GM18520 (cell line): ENCODE results near the gene EEFSEC.

Experiments
- ATAC-seq: cut with Tn5 transposase; IDR thresholded peaks from one replicate; pipeline ENCODE4 v1.9.1; 2021; ENCODE audit not compliant: unreplicated experiment

EEFSEC gene

DNA sequence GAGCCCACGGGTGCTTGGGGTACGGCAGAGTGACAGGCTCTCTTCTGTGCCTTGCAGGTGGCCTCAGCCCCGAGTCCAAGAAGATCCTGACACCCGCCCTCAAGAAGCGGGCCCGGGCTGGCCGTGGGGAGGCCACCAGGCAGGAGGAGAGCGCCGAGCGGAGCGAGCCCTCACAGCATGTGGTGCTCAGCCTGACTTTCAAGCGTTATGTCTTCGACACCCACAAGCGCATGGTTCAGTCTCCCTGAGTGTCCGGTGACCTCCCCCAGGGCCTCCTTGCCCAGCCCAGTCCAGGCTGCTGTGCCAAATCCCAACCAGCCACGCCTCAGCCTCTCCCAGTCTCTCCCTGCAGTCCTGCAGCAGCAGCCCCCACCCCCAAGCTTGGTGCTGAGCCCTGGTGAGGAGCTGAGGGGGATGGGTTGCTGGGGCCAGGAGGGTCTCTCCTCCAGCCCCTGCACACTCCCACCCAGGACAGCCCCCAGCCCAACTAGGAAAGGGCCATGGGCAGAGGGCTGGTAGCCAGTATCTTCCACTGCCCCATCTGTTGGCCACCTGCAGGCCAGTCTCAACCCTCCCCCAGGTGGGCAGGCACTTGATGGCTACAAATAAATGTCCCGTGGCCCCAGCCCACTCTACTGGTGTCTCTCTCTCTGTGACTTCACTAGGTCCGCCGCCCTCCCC lies 254.9 kb downstream of the EEFSEC start:
- ATAC-seq, result no peak

DNA sequence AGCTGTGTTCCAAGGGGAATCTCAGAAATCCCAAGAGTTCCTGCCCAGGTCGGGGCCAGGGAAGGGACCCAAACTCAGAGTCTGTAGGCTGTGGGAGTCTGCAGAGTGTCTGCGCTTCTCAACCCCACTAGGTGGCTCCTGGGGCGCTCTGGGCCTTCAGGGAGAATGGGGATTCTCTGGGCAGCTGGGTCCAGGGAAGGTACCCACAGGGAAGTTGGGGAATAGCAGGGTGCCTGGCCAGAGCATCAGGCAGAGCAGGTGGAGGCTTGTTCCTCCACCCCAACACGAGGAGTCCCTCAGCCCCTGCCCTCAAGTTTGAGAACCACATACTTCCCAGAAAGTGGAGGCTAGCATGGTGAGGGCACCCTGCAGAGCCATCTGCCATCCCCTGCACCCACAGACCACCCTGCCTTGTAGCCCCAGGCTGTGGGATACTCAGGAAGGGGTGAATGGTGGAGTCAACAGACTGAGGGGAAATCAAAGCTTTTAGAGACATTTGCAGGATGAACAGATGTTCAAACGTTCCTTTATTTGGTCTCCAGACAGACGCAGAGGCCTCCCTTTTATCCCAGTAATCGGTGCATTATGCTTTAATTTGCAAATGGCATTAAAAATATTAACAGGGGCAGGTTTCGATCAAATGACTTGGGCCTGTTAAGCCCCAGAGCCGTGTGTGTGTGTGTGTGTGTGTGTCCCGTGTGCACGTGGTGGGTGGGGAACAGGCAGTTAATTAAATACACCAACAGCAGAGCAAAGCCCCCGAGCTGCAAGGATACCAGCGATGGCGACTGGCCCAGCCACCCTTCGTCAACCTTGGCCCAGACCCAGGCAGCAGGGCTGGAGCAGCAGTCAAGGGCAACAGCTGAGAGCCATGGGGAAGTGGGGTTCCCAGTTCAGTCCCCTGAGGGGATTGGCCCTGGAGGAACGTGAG lies 255.7 kb downstream of the EEFSEC start:
- ATAC-seq, result no peak

DNA sequence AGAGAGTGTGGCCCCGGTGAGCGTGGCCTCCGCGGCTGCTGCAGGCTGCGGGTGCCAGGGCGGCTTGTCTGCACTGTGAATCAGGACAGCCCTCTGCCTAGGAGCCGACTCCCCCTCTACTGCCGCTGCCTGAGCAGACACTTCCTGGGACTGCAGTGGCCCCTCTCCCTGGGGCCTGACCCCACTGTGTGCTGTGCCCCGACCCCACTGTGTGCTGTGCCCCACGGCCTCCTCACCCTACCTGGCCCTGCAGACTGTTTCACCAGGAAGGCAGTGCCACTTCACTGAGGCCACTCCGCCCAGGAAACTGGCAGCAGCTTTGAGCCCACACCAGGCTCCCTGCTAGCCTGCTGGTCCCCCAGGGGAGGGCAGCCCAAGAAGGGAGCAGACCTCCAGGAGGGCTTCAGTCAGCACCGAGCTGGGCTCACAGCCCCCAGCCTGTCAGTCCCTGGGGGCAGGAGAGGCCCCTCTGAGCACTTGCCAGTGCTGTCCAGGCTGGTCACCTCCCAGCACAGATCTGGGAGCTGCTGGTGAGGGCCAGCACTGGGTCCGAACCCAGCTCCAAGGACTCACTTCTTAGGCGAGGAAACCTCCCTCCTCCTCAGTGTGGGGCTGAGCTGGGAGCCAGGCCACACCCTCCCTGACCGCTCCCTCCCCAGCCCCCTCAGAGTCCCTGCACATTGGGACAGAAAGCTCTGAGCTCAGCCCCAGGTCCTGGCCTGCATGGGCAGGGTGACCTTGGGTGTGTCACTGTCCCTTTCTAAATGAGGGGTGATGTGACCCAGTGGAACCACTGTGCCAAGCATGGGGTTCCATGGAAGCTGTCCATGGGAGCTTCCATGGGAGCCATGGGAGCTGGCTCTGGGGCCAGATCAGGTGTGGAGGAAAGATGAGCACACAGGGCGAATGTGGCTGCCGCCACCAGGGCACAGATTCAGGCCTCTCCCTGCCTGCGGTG lies 256.6 kb downstream of the EEFSEC start:
- ATAC-seq, result no peak

DNA sequence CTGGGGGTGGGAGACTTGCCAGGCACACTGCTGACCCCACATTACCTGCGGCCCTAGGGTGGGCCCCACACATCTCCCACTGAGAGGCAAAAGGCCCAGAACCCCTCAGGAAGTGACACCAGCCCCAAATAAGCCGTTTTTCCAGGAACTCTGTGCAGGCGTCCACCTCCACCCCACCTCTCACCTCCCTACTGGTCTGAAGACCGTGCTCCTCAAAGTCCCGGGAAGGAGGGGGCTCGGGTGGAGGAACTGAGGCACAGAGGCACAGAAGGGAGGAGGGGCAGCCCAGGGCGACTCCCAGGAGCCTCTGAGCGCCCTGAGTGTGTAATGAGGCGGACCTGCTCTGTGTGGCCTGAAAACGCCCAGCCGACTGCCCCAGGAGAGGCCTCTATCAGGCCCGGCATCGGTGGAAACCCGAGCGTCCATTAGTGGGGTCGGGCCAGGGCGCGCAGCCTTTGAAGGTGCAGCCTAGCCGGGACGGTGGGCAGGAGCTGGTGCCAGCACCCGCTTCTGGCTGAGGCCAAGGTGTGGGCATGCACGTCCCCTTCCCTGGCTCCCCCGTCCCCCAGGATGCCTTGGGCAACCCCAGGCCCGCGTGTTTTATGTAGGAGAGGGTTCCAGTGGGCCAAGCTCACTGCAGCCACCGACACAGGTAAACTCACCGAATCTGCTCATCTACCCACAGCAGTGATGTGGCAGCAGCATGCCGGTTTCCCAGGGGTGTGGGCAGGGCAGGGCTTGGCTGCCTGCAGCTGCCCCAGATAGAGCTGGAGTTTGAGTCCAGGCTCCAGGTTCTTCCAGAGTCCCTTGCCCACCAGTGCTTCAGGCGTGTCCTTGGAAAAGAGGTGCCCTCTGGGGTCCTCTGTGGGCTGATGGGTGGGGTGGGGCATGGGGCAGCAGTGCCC lies 257.6 kb downstream of the EEFSEC start:
- ATAC-seq, result no peak

DNA sequence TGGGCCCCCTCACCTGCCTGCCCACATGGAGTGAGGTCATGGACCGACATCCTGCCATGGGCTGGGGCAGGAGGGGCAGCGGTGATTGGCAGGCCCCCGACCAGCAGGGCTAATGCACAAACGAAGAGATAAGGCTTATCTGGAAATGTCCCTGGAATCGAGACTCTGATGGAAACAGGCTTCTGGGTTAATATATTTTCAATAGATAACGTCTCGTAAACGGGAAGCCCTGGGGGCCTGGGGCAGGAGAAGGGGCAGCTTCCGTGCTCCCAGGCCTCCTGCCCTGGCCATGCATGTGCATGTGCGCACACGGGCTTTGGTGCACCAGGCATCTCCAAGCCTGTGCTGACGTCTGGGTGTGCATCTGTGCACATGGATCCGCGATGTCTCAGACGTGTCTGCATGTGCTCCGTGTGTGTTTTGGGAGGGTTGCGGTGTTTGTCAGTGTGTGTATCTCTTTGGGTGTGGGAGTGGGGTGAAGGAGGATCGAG lies 258.3 kb downstream of the EEFSEC start:
- no peak for ATAC-seq

DNA sequence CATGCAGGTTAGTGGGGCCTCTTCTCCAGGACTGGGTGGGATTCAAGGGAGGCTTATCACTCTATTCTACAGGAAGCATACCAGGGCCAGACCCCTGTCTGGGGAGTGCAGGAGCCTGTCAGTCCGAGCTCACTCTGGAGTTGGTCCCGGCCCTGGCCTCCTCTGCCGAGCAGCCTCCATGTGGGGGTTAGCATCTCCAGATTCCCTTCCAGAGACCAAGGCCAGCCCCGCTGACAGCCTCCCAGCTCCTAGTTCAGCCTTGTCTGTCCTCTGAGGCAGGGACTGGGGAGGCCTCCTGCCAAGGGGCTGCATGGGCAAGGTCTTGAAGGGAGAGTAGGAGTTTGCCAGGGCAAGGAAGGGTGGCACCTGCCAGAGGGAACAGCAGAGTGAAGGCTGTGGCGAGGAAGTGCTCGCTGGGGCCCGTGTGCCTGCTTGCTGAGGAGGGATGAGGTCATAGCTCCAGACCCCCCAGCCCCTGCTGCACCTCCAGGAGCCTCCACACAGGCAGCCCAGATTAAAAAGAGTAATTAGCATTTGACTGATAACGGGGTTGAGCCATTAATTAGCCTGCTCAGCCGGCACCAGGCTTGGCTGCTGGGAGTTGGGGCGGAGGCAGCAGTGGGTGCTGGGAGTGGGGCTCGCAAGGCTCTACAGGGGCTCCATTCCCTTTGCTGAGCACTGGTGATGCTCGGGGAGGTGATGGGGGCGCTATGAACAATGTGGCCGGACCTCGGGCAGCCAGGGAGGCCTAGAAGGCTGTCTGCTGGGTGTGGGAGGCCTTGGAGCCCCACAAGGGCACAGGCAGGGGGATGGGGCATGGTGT lies 259.1 kb downstream of the EEFSEC start:
- no peak for ATAC-seq

DNA sequence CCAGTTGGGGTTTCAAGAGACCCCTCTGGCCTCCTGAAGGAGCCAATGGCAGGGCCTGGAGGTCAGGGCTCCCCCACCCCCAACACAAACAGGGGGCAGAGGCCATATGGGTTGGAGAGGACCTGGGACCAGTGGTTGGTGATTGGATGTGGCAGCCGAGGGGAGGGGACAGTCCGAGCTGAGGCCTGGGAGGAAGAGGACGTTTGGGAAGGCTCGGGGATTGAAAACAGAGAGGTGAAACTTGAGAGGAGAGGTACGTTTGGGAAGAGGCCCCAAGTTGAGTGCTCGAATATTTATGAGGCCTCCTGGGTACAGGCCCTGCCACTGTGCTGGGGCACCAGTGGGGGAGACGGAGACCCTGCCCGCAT lies 259.7 kb downstream of the EEFSEC start:
- ATAC-seq, result no peak

DNA sequence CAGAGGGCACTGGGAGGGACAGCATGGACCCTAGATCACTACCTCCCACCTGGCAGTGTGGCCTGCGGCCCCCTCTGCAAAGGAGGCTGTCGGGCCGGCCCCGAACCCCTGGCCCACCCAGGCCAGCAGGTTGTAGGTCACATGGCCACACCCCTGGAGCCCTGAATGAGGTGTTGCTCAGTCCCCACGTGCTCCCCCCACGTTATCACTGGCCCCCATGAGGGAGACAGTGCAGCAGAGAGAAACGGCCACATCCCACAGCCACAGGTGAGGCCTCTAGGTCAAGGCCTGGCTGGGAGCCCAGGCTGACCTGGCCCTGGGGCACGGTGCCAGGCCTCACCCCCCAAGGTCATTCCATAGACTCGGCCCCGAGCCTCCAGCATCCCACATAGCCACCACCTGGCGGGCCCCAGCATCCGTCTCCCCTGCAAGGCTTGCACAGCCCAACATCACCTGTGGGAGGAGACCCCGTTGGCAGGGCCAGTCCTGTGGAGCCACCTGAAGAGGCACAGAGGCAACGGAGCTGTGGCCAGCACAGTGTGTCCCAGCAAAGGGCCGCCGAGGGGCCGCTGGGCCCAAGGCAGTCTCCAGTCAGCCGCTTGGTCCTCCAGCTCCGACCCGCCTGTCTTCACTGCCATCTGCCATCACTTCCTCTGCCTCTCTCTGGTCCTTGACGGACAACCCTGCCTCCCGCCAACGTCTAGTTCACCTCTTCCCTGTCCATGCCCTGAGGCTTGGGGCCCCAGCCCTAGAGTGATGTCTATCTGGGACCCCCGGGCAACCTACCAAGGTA lies 260.3 kb downstream of the EEFSEC start:
- ATAC-seq, result no peak

DNA sequence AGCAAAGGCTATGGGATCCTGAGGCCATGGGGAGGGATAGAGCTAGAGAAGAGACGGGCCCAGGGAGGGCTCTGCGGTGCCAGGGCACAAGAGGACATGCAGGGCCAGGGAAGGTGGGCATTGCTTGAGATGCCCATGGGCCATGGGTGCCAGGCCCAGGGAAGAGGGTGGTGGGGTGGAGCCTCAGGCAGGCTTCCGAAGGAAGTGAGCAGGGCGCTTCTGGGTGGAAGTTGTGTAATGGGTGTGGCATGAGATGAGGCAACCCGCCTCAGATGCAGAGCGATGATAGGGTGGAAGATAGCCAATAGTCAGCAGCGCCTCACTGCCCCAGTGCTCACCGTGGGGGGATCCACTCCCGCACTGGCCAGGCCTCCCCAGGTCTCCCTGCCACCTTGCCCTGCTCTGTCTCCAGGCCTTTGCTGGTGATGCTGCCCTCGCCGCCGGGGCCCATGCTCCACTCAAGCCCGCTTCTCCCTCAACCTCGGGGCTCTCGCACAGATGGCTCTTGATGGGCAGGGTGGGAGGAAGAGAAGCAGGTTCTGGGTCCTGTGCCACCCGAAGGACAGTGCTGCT lies 262.0 kb downstream of the EEFSEC start:
- no peak for ATAC-seq

DNA sequence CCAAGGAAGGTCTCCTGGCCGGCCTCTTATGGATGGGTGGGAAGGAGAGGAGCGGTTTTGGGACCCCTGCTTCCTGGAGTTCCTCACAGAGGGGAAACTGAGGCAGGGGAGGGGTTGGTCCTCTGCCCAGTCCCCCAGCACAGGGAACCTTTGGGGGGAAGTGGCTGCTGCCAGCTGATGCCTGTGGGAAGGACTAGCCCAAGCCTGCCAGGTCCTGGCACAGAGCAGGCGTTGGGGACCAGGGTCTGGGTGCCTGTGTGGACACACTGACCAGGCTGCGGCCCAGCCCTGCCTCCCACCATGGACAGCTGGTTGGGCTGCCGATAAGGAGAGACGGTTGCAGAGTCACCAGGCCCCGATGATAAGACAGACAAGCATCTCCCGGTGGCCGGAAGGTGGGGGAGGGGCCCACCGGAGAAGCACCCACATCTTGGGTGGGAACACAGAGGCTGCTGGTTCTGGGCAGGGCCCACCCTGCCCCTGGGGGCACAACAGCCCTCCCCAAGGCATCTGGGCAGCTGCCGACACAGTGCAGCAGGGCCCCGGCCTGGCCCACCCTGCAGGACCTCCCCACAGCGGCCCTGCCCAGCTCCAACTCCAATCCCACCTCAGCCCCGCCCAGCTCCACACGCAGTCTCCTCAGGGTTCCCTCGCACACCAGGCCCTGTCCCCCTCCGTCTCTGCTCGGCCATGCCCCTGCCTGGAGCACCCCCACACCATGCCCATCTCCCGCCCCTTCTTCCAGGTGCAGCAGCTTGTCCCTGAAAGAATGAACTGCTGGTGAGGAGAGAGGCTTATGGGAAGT lies 262.7 kb downstream of the EEFSEC start:
- no peak for ATAC-seq

DNA sequence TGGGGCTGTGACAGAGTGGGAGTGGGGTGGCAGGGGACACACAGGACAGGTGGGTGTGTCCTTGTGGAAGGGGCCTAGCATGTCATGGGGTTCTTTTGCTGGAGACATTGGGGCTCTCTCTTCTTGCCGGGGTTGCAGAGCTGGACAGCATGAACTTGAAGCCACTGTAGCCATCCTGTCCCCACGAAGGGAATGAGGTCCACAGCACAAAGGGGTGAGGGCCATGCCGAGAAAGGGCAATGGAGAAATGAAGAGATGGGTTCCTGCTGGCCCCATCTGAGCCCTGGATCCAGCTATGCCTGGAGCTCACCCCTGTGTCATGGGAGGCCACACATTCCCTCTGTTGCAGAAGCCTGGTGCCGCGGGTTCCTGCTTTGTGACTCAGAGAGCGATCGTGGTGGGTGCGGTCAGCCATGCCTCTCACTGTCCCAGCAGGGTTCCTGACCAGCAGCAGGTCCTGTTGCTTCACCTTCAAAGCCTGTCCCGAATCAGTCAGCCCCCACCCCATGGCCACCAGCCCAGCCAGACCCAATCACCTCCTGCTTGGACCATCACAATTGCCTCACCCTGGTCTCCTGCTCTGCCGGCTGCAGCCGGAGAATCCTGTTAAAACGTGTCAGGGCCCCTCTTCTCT lies 263.4 kb downstream of the EEFSEC start:
- no peak for ATAC-seq

DNA sequence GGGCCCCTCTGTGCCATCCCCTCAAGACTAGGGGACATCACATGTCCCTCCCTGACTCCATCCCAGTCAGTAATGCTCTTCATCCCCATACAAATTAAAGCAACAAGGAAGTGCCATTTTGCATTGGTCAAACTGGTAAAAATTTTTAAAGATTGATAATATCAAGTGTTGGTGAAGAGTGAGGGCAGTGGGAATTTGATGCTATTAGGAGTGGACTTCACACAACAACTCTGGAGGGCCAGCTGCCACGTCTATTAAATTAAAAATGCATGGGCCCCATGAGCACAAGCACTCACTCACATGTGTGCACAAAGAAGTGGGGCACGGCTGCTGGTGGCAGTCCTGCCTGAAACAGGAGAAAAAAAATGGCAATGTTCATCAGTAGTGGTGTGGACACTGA lies 265.6 kb downstream of the EEFSEC start:
- no peak for ATAC-seq

DNA sequence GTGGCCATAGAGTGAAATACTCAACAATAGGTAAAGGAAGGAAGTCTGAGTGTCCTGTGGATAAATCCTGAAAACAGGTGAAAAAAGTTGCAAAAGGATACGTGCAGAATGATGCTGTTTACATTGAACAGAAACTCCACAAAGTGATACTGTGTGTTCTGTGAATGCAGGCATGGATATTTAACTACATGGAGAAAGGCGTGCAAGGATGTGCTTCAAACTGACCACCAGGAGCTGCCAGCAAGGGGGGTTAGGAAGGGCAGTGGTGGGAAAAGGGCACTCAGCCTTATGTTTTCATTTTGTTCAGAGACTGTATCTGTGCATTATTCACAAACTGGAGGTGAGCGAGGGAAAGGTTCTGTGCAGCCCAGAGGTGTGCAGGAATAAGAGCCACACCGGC lies 266.0 kb downstream of the EEFSEC start:
- ATAC-seq, result no peak

DNA sequence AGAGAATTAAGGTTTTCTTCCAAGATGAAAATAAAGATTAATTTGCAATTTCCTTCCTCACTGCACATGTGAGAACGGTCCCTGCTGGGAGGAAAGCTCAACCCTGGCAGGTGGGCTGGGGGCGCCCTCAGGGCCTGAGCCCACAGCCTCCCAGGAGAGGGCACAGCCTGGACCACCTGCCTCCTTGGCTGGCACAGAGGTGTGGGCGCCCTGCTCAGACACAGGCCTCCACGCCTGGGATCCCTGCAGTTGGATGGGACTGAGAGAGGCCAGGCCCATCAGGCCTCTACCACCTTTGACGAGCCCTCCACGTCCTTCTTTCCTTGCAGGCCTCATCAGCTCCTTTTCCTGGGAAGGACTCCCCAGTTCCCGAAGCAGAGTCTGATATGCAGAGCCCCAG lies 267.0 kb downstream of the EEFSEC start:
- no peak for ATAC-seq

DNA sequence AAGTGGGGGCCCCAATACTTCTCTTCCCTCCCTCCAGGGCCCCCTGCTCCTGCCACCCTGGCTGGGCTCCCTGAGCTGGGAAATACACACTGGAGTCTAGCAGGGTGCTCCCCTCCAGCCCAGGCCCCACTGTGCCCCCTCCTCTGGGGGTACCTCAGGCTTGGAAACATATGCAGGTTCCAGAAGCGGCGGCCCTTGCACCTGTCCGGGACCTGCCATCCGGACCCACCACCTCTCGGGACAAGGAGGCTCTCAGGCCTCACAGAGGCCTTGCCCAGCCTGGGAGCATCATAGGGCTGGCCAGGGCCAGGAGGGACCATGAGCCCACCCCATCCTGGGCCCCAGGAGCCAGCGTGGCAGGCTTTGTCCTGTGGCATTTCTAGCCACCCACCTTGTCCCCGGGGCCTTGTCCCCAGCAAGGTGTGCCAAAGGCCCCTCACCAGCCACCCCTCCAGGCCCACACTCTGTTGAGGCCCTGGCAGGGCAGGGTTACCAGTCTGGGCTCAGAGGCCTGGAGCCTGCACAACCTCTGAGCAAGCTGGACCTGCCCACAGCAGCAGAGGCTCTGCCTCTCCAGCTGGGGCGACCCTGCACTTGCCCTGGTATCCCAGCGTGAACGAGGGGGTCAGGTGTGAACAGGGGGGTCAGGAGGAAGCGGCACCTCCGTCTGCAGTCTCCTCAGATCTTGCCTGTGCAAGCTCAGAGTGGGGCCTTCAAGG lies 267.6 kb downstream of the EEFSEC start:
- no peak for ATAC-seq

DNA sequence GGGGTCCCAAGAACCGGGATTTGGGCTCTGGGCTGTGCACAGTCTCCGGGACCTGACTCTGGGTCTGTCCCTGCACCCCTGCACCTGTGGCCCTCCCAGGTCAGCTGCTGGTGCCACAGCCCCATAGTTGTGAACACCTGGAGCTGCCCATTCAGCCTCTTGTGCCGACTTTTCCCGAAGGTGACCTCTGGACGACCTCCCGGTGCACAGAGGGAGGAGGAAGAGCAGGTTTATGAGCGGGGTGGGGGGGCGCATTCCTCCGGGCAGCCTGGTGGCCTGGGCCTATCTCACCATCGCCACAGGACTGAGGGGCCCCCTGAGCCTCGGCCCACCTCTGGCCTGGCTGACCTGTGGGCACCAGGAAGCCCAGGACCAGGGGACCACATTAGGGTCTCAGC lies 268.2 kb downstream of the EEFSEC start:
- ATAC-seq, result no peak
